ENCODE data around the gene CSMD2. TPM values are rescaled to one million over a fixed set of nuclear protein-coding genes. Genes with fewer than 3 reads are reported as not detected.

Gene CSMD2
- total RNA-seq, 2 donors from 2014 or later, result 2.8 to 3.0 TPM

DNA sequence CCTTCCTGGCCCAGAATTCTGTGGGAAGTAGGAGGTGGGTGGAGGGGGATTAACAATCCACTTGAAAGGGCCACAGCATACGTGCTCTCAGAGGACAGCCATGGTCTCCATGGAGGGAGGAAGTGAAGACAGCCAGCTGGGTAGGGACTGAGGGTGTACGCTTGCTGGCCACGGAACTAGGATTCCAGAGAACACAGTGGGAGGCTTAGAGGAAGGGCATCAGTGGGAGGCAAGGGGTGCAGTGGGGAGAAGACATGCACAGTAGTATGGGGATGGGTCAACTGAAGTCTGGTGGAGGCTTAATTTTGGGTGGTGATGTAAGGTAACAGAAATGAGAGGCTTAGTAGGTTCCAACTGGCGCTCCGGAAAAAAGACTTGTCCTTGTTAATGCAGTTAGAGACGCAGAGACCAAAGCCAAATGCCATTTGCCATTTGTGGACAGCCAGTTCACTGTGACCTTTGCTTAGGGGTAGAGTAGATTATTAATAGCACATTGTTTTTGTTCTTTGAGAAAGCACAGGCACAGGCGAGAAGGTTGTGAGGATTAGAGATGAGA, 589.6 kb downstream of the CSMD2 start:
- H3K4me3 ChIP-seq, result peak overlapping the region; percentile 5
- H3K27me3 ChIP-seq (replicated peaks; ENCODE audit: insufficient read depth), result no peaks in the 10 kb centered on the region
- H3K9me3 ChIP-seq, result no peaks in the 10 kb centered on the region
- H3K4me1 ChIP-seq (ENCODE audit: control insufficient read depth in 1 of 2, low read depth in 2 of 2), result peaks cover 9 to 36% of the 10 kb centered on the region in 2 donors
- DNase-seq (ENCODE audit: low spot score) (peak; percentile 11), ATAC-seq (ENCODE audit: insufficient number of reproducible peaks, low FRiP score, low read depth) (peak; percentile 72)
- TF ChIP-seq, protein P1, sequence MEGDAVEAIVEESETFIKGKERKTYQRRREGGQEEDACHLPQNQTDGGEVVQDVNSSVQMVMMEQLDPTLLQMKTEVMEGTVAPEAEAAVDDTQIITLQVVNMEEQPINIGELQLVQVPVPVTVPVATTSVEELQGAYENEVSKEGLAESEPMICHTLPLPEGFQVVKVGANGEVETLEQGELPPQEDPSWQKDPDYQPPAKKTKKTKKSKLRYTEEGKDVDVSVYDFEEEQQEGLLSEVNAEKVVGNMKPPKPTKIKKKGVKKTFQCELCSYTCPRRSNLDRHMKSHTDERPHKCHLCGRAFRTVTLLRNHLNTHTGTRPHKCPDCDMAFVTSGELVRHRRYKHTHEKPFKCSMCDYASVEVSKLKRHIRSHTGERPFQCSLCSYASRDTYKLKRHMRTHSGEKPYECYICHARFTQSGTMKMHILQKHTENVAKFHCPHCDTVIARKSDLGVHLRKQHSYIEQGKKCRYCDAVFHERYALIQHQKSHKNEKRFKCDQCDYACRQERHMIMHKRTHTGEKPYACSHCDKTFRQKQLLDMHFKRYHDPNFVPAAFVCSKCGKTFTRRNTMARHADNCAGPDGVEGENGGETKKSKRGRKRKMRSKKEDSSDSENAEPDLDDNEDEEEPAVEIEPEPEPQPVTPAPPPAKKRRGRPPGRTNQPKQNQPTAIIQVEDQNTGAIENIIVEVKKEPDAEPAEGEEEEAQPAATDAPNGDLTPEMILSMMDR (IDR thresholded peaks at IDR 0.05), result no peak
- H3K36me3 ChIP-seq, result no peaks in the 10 kb centered on the region
- peak overlapping the region; percentile 83 to 90 for H3K27ac ChIP-seq

DNA sequence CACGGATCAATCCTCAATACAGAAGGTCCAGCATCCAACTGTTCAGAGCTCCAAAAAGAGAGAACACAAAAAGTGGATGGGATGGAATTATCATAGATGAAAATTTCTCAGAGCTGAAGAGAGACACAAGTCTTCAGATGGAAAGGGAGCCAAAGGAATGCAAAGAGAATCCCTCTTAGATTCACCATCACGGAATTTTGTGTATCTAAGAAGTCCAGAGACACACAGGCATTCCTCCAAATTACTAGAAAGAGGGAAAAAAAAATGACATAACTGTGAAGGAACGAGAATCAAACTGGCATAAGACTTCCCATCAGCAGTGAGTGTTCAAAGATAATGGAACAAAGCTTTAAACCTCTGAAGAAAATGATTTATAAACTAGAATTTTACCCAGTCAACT, 591.4 kb downstream of the CSMD2 start:
- no peak overlapping the region for H3K4me3 ChIP-seq
- no peaks in the 10 kb centered on the region for H3K36me3 ChIP-seq
- no peak for DNase-seq (ENCODE audit: low spot score)
- TF ChIP-seq, protein P1 (IDR thresholded peaks at IDR 0.05), result no peak
- H3K4me1 ChIP-seq (ENCODE audit: control insufficient read depth in 1 of 2, low read depth in 2 of 2), result peaks cover 9 to 36% of the 10 kb centered on the region in 2 donors
- peak overlapping the region; percentile 83 to 90 for H3K27ac ChIP-seq
- H3K9me3 ChIP-seq, result no peaks in the 10 kb centered on the region
- ATAC-seq (ENCODE audit: insufficient number of reproducible peaks, low FRiP score, low read depth), result no peak
- no peaks in the 10 kb centered on the region for H3K27me3 ChIP-seq (replicated peaks; ENCODE audit: insufficient read depth)

DNA sequence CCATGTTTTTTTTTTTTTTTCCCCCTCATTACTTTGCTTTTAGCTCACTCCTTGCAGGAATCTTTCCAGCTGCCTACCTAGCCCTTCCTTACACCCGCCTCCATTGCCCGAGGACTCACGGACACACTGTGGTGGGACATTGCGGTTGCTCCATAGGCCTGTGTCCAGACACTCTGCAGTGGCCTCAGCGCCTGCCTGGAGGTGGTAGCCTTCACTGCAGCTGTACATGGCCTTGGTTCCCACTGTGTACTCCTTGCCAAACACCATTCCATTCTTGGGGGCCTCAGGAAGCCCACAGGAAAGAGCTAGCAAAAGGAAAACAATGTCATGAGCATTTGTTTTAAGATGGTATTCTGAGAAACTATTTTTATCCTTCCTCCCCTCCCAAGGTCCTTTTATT, 592.6 kb downstream of the CSMD2 start:
- H3K27me3 ChIP-seq (replicated peaks; ENCODE audit: insufficient read depth), result no peaks in the 10 kb centered on the region
- no peaks in the 10 kb centered on the region for H3K9me3 ChIP-seq
- H3K4me1 ChIP-seq (ENCODE audit: control insufficient read depth in 1 of 2, low read depth in 2 of 2), result peaks cover 9 to 36% of the 10 kb centered on the region in 2 donors
- ATAC-seq (ENCODE audit: insufficient number of reproducible peaks, low FRiP score, low read depth) (no peak), DNase-seq (ENCODE audit: low spot score) (no peak)
- H3K36me3 ChIP-seq, result no peaks in the 10 kb centered on the region
- TF ChIP-seq, protein P1 (IDR thresholded peaks at IDR 0.05), result no peak
- H3K4me3 ChIP-seq, result no peak overlapping the region
- no peak overlapping the region for H3K27ac ChIP-seq

DNA sequence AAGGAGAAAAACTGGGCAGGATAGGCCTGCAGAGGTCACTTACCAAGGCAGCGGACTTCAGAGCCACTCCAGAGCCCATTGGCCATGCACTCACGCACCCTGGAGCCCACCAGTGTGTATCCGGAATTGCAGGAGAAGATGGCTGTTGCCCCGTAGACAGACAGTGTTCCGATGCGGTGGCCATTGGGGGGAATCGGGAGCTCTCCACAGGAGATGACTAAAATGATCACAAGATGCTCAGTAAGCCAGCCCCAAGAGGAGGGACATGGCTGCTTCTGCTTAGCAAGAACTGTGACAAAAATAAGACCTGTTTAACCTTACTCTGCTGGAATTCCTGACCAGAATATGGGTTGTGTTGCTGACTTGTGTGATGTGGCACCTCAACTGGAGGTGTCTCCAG, 595.7 kb downstream of the CSMD2 start:
- Histone ChIP-seq H3K4me1 (ENCODE audit: control insufficient read depth in 1 of 2, low read depth in 2 of 2) (peaks cover 6 to 24% of the 10 kb centered on the region in 2 donors), H3K27me3 (replicated peaks; ENCODE audit: insufficient read depth) (no peaks in the 10 kb centered on the region), H3K9me3 (no peaks in the 10 kb centered on the region), H3K36me3 (no peaks in the 10 kb centered on the region), H3K4me3 (no peak overlapping the region), H3K27ac (no peak overlapping the region)
- DNase-seq (ENCODE audit: low spot score), result no peak
- ATAC-seq (ENCODE audit: insufficient number of reproducible peaks, low FRiP score, low read depth), result no peak
- TF ChIP-seq, protein P1 (IDR thresholded peaks at IDR 0.05), result no peak

DNA sequence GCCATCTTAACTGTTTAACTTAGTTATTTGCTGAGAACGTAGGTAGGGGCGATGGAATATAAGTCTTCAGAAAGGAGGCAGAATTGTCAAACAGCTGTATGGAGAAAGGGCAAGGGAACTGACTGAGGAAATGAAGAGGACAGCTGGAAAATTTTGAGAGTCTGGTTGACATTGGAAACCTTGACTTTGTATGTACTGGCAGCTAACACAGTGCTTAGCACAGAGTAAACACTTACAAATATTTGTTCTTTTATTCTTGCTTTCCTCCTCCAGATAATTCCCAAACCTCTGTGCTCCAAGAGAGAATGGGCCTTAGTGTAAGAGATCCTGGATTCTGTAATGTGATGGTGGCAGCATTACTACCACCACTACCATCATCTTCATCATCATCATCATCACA, 601.3 kb downstream of the CSMD2 start:
- no peak for DNase-seq (ENCODE audit: low spot score)
- Histone ChIP-seq H3K4me1 (ENCODE audit: control insufficient read depth in 1 of 2, low read depth in 2 of 2) (peaks cover 20 to 32% of the 10 kb centered on the region in 2 donors), H3K9me3 (no peaks in the 10 kb centered on the region), H3K36me3 (no peaks in the 10 kb centered on the region), H3K27ac (peak overlapping the region; percentile 23 to 46), H3K27me3 (replicated peaks; ENCODE audit: insufficient read depth) (no peaks in the 10 kb centered on the region), H3K4me3 (no peak overlapping the region)
- no peak for ATAC-seq (ENCODE audit: insufficient number of reproducible peaks, low FRiP score, low read depth)
- TF ChIP-seq, protein P1 (IDR thresholded peaks at IDR 0.05), result no peak

Data from thoracic aorta (tissue), 2 donors.